ENCODE results near the gene FBXL19.

Gene FBXL19

GRCh38 chr16:30894540-30895368 lies 28.6 kb upstream of the FBXL19 start:
- DNase-seq = no peak

- no peak for DNase-seq
These were observed 27.6 kb upstream of the FBXL19 start for GRCh38 chr16:30895627-30896260.

GRCh38 chr16:30896261-30896888 lies 27.0 kb upstream of the FBXL19 start, which contains the start of gene CTF1:
Gene CTF1, plus strand, starts transcription at chr16:30896614. Its CDS starts 30 bp downstream, at chr16:30896644.
- DNase-seq = no peak

GRCh38 chr16:30896889-30897733 lies 26.3 kb upstream of the FBXL19 start:
- peak; percentile 71 for DNase-seq

- DNase-seq = no peak
These were observed 23.6 kb upstream of the FBXL19 start for GRCh38 chr16:30899794-30900193.

GRCh38 chr16:30900588-30900987 lies 22.8 kb upstream of the FBXL19 start:
- no peak for DNase-seq

- DNase-seq = no peak
These were observed 22.0 kb upstream of the FBXL19 start for GRCh38 chr16:30901201-30902028.

- DNase-seq = peak; percentile 42
These were observed 21.1 kb upstream of the FBXL19 start for GRCh38 chr16:30902029-30902972.

- DNase-seq = no peak
These were observed 20.4 kb upstream of the FBXL19 start for GRCh38 chr16:30903002-30903401.

GRCh38 chr16:30903596-30903995 lies 19.8 kb upstream of the FBXL19 start:
- no peak for DNase-seq

GRCh38 chr16:30904114-30904780 lies 19.1 kb upstream of the FBXL19 start:
- DNase-seq = no peak

- DNase-seq = no peak
These were observed 16.3 kb upstream of the FBXL19 start for GRCh38 chr16:30907064-30907463.

GRCh38 chr16:30910427-30911029 lies 12.8 kb upstream of the FBXL19 start:
- no peak for DNase-seq

- DNase-seq = no peak
These were observed 10.5 kb upstream of the FBXL19 start for GRCh38 chr16:30912794-30913412.

- DNase-seq = no peak
These were observed 8.5 kb upstream of the FBXL19 start for GRCh38 chr16:30914830-30915229.

GRCh38 chr16:30918614-30919013 lies 4.8 kb upstream of the FBXL19 start:
- DNase-seq = no peak

GRCh38 chr16:30920891-30921290 lies 2.5 kb upstream of the FBXL19 start:
- no peak for DNase-seq

- no peak for DNase-seq
These were observed 2.0 kb upstream of the FBXL19 start for GRCh38 chr16:30921459-30921747.

- peak; percentile 87 for DNase-seq
These were observed 1.5 kb upstream of the FBXL19 start for GRCh38 chr16:30921748-30922419.
